ENCODE data around the gene PPM1N. TPM values are rescaled to one million over a fixed set of nuclear protein-coding genes. Genes with fewer than 3 reads are reported as not detected.

Gene PPM1N
- total and polyA plus RNA-seq, 8 donors: 0.92 to 5.2 (median 1.9) TPM; not detected in 3

GRCh38 chr19:45523642-45524256 lies 25.5 kb downstream of the PPM1N start:
- Histone ChIP-seq H3K9me3 (no peaks in the 10 kb centered on the region), H3K4me3 (no peak overlapping the region), H3K27me3 (peaks cover 0 to under 1% (median 0%) of the 10 kb centered on the region in 3 donors), H3K27ac (peak overlapping the region in 2 of 5 donors; percentile 66 to 67), H3K4me1 (peaks cover 15 to 93% (median 51%) of the 10 kb centered on the region in 4 donors), H3K36me3 (peaks cover 67 to 90% (median 85%) of the 10 kb centered on the region in 4 donors)
- DNase-seq: peak; percentile 80 to 96
- TF ChIP-seq EP300 (IDR thresholded peaks at IDR 0.05) (no peak), POLR2AphosphoS5 (IDR thresholded peaks at IDR 0.05) (peak in 1 of 3 donors; percentile 57), CTCF (IDR thresholded peaks at IDR 0.05) (peak in 6 of 7 experiments; percentile 68 to 96 (median 88))
- intact Hi-C loops (cut with DNase I; ENCODE audit: low total_unique reads): loop anchor here (10.0 kb wide), 1 partner anchor 121 kb away; no protein-coding TSS in a partner anchor
- WGBS, 5 donors: 61 to 68% (median 66%) methylated on average over 7 to 9 of the region's 9 CpGs

- Histone ChIP-seq H3K27ac (peak overlapping the region in 2 of 5 donors; percentile 20 to 66), H3K4me3 (no peak overlapping the region), H3K27me3 (peaks cover 0 to 8% (median 6%) of the 10 kb centered on the region in 3 donors), H3K9me3 (no peaks in the 10 kb centered on the region), H3K36me3 (peaks cover 59 to 81% (median 76%) of the 10 kb centered on the region in 4 donors), H3K4me1 (peaks cover 18 to 95% (median 54%) of the 10 kb centered on the region in 4 donors)
- no peak for TF ChIP-seq CTCF (IDR thresholded peaks at IDR 0.05)
- no peak for TF ChIP-seq POLR2A (IDR thresholded peaks at IDR 0.05)
- TF ChIP-seq EP300 (IDR thresholded peaks at IDR 0.05): no peak
- WGBS, 5 donors: 82 to 89% (median 86%) methylated on average over 14 to 15 of the region's 15 CpGs
- no peak for DNase-seq
- intact Hi-C loops (cut with DNase I; ENCODE audit: low total_unique reads): loop anchor here (10.0 kb wide), 1 partner anchor 120 kb away; no protein-coding TSS in a partner anchor
Observed at GRCh38 chr19:45524575-45525129, 26.4 kb downstream of the PPM1N start.

GRCh38 chr19:45526143-45526542 lies 27.9 kb downstream of the PPM1N start:
- H3K36me3 ChIP-seq: peaks cover 46 to 68% (median 62%) of the 10 kb centered on the region in 4 donors
- 62 to 76% (median 72%) methylated on average over 9 of the region's 9 CpGs for WGBS, 5 donors
- H3K27ac ChIP-seq: peak overlapping the region in 4 of 5 donors; percentile 20 to 66 (median 28)
- TF ChIP-seq POLR2AphosphoS5 (IDR thresholded peaks at IDR 0.05) (peak in 1 of 3 donors; percentile 8), CTCF (IDR thresholded peaks at IDR 0.05) (no peak)
- peaks cover 0 to 10% (median 10%) of the 10 kb centered on the region in 3 donors for H3K27me3 ChIP-seq
- peaks cover 18 to 83% (median 46%) of the 10 kb centered on the region in 4 donors for H3K4me1 ChIP-seq
- peak; percentile 70 to 83 for DNase-seq
- intact Hi-C loops (cut with DNase I; ENCODE audit: low total_unique reads): loop anchor here (10.0 kb wide), 1 partner anchor 119 kb away; no protein-coding TSS in a partner anchor
- H3K4me3 ChIP-seq: no peak overlapping the region
- H3K9me3 ChIP-seq: no peaks in the 10 kb centered on the region

- TF ChIP-seq EP300 (IDR thresholded peaks at IDR 0.05): no peak
- TF ChIP-seq CTCF (IDR thresholded peaks at IDR 0.05): no peak
- no peak for TF ChIP-seq POLR2A (IDR thresholded peaks at IDR 0.05)
- TF ChIP-seq POLR2AphosphoS5 (IDR thresholded peaks at IDR 0.05): no peak
- Histone ChIP-seq H3K9me3 (no peaks in the 10 kb centered on the region), H3K4me1 (peaks cover 18 to 75% (median 39%) of the 10 kb centered on the region in 4 donors), H3K27me3 (peaks cover 0 to 10% (median 10%) of the 10 kb centered on the region in 3 donors), H3K27ac (peak overlapping the region in 2 of 5 donors; percentile 3 to 66), H3K36me3 (peaks cover 39 to 60% (median 54%) of the 10 kb centered on the region in 4 donors), H3K4me3 (no peak overlapping the region)
- DNase-seq: no peak
- intact Hi-C loops (cut with DNase I; ENCODE audit: low total_unique reads): loop anchor here (10.0 kb wide), 1 partner anchor 118 kb away; no protein-coding TSS in a partner anchor
- 88 to 97% (median 89%) methylated on average over 4 of the region's 4 CpGs for WGBS, 5 donors
Observed at GRCh38 chr19:45526971-45527370, 28.7 kb downstream of the PPM1N start.

Measured in stomach (tissue), 9 donors.